GM18520 (cell line): ENCODE data around the gene DOCK4.

Experiments
- ATAC-seq: cut with Tn5 transposase; IDR thresholded peaks from one replicate; pipeline ENCODE4 v1.9.1; 2021; ENCODE audit not compliant: unreplicated experiment

DOCK4 gene

DNA sequence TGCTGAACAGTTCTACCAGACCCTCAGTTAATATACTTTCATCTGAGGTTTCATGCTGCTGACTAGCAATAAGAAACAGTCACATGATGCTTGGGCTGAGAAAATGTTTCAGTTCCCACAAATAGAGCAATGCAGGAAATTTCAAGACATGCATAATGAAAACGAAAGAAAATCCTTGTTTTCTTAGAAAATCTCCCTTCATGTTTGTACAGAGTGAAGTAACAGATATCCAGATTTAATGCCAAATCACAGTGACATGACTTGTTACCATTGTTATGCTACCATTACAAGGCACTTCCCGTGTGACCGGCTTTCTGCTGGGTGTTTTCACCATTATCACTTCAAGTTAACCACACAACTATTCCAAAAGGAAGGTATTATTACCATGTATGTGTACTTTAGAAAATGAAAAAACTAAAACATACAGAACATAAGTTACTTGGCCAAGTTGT is 121.7 kb downstream of the DOCK4 start:
- ATAC-seq: no peak

DNA sequence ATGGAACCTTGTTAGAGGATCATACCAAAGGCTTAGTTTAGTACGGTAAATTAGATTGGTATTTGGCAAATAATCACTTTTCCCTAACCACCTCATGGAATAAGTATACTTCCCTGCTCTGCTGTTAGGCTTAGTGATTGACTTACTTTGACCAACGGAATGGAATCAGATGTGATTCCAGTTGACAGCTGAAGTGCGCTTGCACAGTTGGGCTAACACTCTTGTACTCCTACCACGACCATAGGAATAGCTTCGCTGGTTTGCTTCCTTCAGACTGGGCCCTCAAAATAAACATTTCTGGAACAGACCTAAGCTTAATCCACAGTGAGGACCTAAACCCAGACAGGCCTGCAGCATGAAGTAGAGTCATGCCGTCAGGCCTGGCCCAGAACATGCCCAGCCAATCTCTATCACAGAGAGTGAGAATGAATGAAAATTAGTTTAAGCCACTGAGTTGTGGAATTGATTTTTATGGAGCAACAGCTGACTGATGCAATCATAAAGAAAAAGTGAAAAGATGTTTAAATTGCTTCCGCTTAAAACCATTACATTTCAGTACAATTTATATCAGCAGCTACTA is 122.3 kb downstream of the DOCK4 start:
- no peak for ATAC-seq

DNA sequence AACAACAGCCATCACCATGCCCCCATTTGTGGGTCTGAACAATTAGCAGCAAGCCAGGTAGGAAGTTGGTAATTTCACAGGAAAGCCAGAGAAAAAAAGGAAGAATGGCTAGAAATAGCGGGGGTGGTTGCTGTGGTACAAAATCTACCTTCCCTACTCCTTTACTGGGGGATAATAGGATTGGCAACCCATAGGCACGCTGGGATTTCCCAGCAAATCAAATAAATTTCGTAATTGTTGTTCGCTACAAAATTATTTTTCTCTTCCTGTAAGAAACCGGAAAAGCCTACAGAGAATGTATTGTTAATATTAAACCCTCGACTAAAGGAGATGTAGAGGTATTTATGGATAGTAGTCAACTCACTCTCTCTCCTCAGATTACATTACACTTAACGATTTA is 123.9 kb downstream of the DOCK4 start:
- ATAC-seq: no peak

DNA sequence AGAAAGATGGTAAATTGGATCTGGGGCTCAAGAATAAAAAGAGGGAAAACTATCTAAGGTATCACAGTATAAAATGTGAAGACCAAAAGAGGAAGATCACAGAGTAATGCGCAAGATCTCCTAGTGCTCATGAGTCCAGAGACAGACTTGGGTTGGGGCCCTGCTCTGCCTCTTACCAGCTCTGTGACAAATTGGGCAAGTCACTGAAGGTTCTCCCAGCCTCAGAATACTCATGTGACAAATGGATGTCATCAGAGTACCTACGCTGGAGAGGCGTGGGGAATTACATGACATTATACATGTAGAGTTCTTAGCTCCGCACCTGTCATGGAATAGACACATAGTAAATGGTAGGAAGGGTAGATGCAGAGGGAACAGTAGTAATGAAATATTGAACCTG is 124.4 kb downstream of the DOCK4 start:
- ATAC-seq: no peak

DNA sequence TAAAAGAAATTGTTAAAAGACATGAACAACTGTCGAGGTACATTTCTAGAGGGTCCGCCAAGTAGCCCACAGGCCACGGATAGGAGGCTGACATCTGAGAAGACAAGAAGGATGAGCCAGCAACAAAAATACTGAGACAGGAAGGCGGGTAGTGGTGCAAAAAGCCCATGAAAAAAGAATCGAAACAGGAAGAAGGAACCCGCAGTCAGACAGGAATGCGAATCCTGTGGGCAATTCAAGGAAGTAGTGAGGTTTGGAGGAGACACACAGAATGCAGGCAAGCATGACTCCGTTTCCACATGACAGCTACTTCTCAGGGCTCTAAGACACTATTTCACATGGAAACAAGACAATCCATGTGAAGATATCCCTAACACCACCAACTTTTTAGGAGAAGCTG is 125.2 kb downstream of the DOCK4 start:
- ATAC-seq: no peak

DNA sequence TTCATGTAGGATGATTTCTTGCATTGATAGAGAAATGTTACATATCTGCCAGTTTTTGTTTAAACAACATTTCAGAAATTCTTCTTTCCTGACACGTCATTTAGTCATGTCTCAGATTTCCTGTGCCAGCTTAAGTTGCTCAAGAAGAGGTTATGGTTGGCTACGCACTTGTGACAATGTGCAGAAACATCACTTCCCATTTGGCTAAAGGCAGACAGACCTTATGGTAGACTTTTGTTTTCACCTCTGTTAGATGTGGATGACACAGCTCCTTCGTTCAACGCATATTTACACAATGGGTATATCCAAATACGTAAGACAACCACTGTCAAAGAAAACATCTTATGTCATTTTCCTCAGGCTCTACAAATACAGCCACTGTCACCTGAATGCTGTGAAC is 125.8 kb downstream of the DOCK4 start:
- peak; percentile 83 for ATAC-seq

DNA sequence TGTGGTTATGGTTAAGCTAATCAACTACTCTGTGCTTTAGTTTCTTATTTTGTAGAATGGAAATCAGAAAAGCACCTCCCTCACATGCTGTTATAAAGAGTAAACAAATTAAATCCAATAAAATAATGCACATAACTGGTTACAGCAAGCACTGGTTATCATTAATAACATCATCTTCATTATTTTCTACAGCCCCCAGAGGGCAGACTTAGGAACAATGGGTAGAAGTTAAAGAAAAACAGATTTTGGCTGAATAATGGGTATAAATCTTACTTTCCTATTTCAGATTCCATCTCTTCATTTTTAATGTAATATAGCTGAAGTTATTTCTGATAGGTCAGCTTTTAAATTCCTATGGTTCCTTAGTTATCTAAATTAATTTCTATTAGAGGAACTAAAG is 126.5 kb downstream of the DOCK4 start:
- no peak for ATAC-seq

DNA sequence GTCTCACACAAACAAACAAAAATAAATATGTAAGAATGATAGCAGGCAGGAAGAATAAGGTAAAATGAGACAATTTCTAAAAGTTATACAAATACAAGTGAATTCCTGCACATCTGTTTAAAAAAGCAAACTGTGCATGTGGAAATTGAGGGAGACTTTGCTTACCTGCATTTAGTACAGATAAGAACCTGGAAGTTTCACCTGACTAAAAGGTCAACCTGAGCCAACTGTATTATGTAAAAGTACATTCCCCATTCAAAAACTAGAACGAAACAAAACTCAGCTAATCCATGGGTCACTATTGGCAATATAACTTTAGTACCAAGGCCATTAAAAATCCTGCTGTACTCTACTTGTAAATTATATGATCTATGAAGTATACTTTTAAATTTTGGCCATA is 127.1 kb downstream of the DOCK4 start:
- ATAC-seq: no peak

DNA sequence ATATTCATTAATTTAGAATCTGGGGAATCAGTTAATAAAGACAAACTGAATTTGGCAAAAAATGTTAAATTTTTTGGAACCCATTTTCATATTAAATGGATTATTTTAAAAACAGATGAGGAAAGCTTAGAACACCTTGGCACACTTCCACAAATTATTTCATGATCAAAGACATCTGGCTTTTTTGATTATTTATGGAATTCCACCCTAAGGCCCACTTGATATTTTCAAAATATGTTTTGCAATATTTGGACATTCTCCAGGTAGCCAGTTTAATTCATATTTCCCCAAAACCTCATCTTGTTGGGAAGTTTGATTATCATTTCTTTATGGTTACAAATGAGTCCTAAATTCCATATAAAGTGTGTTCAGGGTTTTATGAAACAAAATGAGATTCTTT is 129.9 kb downstream of the DOCK4 start:
- ATAC-seq: no peak

DNA sequence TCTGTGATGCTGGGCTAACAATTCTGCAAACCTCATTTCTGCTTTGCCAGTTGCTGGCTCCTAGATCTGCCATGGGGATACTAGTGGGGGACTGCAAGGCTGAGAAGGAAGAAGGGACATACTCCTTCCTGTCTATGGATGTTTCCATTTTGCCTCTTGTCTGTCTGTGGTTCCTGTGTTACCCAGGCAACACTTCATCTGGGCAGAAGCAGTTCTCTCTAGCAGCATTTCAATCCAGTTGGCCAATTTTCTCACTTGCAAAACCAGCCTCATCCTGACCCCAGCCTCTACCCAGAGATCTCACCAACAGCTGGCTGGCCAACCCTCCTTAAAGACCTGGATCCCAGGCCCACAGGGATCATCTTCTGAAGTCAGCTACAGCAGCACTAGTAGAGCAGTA is 131.7 kb downstream of the DOCK4 start:
- no peak for ATAC-seq

DNA sequence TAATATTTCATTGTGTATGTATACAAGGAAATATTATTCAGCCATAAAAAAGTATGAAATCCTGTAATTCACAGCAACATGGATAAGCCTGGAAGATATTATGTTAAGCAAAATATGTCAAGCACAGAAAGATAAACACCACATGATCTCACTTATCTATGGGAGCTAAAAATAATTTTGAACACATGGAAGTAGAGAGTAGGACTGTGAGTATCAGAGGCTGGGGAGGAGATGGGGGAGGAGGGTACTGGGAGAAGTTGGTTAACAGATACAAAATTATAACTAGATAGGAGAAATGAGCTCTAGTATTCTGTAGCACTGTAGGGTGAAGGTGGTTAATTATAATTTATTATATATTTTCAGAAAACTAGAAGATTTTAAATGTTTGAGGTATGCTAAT is 132.7 kb downstream of the DOCK4 start:
- no peak for ATAC-seq

DNA sequence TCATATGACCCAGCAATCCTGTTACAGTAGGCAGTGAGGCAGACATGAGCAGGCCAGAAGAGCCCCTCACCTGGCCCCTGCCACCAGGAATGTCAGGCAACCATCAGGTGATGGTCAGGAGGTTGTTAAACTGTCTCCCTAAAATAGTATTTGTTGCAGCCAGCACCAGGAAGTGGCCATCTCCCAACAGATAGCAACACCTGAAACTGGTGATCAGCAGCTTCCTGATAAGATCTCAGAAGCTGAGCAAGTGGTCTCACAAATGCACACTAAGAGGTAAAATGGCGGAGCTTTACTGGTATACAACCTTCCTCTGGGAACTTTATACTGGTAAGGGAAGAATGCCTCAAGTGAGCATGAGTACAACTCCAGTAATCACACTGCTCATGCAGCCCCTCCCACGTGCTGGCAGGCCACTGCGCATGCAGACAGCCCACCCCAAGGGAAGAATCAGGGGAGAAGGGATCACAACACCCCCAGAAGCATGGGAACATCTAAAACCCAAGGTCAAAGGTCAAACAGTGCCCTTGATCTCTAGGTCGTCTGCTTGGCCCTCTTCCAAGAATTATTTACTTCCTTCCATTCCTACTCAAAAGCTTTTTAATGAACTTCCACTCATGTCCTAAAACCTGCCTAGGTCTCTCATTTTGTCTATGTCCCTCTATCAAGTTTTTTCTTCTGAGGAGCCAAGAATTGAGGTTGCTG is 133.5 kb downstream of the DOCK4 start:
- no peak for ATAC-seq

DNA sequence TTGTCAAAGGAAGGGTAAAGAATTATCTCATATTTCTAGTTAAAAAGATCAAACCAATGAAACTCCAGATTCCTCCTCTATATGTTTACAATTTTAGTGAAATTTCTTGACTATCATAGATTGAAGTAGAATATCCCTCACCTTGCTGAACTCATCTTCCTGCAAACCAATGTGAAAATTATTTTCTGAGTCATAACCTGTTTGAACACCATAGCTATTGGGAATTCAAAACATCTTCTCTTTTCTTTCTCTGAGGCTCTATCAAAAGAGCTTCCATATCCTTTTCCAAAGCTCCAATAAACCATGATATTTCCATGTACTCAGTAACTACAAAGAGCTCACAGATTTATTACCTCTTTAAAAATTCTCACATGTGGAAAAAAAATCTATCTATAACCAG is 134.3 kb downstream of the DOCK4 start:
- no peak for ATAC-seq

DNA sequence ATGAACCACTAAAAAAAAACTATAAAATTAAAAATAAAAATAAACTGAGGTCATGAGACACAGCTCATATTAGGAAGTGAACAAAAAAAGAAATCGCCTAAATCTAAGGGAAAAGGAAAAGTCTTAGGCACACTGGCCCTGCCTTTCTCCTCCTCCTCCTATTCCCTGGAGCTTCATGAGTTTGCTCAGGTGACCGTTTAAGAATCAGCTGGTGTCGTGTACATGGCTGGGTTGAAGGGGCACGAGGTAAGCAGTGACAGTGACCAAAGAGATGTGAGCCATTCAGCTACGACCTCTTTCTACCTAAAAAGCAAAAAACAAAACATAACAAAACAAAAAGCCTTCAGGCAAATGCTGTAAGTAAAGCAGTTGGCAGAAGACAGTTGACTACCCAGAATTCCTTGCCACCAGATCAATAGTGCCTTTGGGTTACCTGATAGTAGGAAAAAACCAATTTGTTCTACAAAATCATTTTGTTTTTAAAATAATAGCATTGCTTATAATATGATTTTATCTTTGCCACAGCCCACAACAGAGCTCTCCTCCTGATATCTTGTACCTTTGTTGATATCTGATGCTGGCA is 135.4 kb downstream of the DOCK4 start:
- no peak for ATAC-seq

DNA sequence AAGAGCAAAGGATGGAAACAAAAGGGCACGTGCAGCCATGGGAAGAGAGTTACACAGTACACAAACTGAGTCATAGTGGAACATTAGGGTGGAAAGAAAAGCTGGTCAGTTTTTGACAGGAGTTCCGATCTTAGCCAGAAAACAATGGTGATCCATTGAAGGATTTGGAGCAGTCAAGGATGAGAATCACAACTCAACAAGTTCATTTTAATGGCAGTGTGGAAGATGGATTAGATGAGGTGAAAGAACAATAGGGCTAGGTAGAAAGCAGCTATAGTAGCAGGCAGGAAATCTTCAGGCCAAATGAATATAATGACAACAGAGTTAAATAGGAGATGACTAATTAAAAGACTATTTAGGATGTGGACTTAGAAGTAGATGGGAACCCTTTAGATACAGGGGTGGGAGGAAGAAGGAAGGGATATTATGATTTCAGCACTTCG is 136.3 kb downstream of the DOCK4 start:
- ATAC-seq: no peak

DNA sequence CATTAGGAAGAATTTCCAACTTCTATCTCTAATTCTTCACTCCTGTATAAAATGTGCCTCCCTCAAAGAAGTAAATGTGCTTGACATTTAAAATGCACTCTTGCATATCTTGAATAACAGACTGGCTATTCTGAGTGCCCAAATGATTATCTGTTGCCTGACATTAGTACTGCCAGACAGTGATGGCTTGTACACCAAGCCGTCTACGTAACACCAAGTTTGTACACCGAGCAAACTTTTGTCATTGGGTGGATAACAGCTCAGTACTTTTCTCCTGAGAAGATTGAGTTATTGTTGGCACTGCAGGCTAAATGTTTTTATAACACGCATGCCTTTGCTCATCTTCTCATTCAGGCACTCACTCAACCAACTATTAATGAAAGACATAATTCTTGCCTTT is 137.2 kb downstream of the DOCK4 start:
- ATAC-seq: no peak

DNA sequence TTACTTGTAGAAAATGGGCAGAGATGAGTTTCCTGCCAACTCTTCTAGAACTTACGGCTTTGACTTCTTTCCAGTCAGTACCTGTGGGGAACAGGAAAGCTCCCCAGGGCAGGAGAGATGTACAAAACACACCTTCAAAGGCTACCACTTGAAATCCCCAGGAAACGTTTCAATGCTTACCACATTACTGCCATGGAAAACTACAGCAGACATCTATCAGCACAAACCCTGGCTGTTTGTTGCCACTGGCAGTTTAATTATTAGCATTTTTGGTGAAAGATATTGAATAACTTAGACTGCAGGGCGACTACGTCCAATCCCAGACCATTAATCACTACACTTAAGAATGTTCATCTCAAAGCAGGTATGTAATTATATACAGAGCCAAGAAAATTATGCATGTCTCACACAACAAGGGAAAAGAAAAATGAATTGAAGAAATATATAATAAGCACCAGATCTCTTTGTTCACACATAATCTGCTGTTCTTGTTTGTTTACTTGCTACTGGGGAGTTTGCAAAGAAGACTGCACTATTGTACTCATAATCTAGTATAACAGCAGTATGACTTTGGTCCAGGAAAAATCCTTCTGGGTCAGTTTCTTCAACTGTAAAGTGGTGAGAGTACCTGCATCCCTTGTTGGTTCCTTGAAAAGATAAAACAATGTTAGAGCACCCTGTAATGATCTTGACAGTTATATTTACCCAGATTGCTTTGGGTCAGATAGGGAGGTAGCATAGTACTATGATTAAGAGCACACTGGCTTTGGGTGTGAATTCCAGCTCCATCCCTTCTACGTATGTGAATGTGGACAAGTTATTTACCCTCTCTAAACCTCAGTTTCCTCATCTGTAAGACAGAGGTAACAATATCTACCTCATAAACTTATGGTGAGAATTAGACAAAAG is 138.3 kb downstream of the DOCK4 start:
- no peak for ATAC-seq

DNA sequence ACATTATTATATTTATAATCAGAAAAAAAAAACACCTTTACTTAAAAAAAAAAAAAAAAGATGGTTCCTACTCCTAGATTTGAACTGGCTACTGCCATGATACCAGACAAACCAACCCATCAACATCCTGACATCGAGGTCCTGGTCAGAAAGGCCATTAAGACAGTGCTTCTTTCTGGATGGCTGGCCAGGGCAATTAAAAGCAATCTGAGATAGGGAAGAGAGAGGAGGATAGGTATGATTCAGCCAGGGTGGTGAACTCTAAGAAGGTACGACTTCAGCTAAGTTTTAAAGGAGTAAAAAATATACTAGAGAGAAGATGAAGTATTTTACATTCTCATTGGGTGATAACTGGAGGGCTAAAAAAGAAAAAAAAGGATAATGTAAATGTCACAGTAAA is 139.0 kb downstream of the DOCK4 start:
- no peak for ATAC-seq

DNA sequence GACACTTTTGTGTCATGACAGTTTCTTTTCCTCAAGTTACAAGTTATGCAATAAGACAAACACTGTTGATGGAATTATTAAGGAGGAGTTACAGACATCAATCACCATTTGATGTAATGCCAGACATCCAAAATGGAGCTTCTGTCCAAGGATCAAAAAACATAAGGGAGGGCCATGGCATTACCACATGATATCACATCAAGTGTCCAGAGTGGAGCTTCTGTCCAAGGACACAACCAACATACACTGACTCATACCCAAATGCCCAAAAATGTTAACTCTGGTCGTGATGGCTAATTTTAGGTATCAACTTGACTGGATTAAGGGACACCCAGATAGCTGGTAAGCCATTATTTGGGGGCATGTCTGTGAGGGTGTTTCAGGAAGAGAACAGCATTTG is 140.4 kb downstream of the DOCK4 start:
- ATAC-seq: no peak

DNA sequence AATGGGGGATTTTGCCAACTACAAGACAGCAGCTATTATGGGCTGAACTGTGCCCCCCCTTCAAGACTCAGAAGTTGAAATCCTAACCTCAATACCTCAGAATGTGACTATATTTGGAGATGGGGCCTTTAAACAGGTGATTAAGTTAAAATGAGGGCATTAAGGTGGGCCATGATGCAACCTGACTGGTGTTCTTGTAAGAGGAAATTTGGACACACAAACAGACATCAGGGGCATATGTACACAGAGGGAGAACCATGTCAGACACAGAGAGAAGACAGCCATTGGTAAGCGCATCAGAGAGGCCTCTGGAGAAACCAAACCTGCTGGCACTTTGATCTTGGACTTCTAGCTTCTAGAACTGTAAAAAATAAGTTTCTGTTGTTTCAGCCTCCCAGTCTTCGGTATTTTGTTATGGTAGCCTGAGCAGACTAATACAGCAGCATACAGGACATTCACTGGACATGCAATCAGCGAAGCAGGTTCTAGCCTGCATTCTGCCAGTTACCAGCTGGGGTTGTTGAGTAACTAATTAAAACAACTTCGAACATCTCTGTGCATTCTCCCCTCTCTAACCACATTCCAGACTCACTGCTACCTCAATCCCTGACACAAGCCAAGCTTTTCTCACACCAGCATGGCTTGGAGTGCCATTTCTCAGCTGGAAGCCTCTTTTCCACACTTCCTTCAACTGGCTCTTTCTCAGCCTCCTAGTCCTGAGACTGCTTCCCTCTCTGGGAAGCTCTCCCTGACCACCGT is 141.4 kb downstream of the DOCK4 start:
- ATAC-seq: no peak

DNA sequence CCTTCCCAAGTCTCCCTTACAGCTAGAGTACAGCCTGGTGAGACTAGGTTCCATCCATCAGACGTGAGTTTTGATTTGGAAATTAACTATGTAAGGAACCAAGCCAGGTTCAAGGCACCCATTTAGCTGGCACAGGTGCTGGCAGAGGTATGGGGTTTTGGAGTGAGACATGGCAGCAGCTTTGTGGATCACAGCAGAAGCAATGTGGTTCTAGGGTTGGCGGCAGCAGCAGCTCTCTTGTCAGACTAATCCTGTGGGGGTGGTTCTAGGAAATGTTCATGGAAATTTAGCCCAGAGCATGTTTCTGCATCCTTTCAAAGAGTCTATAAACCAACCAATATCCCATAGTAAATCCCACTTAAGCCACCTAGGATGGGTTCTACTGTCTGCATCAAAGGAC is 142.2 kb downstream of the DOCK4 start:
- ATAC-seq: no peak
